Stimulated activated CD8-positive, alpha-beta memory T cell treated with anti-CD3 and anti-CD28 coated beads, Interleukin-4, amount 100 ng/mL, for 48 hours (primary cell): Measurements from ENCODE around the gene ANKRD12.
"Not testable (repeated sequence)": the region's sequence is repeated elsewhere in the genome, so short reads cannot be mapped to it uniquely, and the experiment has no call there.

Source experiments
- DNase-seq: peaks from one replicate; pipeline ENCODE4 v3.0.0-alpha.2; 2020

ANKRD12 gene

GRCh38 chr18:9136315-9137155 is at the start of gene ANKRD12:
Gene ANKRD12, plus strand, starts transcription at chr18:9136781. Its CDS starts 45,652 bp downstream, at chr18:9182433.
- DNase-seq, result peak; percentile 98

GRCh38 chr18:9087144-9087543 is 49.4 kb upstream of the ANKRD12 start:
- DNase-seq, result no peak

- no peak for DNase-seq
These were observed 48.3 kb upstream of the ANKRD12 start for GRCh38 chr18:9088252-9088651.

GRCh38 chr18:9088727-9089126 is 47.9 kb upstream of the ANKRD12 start:
- DNase-seq, result not testable (repeated sequence)

GRCh38 chr18:9090578-9090977 is 46.0 kb upstream of the ANKRD12 start:
- no peak for DNase-seq

- DNase-seq, result peak; percentile 68
These were observed 45.5 kb upstream of the ANKRD12 start for GRCh38 chr18:9091066-9091476.

- no peak for DNase-seq
These were observed 43.9 kb upstream of the ANKRD12 start for GRCh38 chr18:9092665-9093064.

GRCh38 chr18:9093109-9093508 is 43.5 kb upstream of the ANKRD12 start:
- not testable (repeated sequence) for DNase-seq

- peak; percentile 71 for DNase-seq
These were observed 42.0 kb upstream of the ANKRD12 start for GRCh38 chr18:9094307-9095226.

GRCh38 chr18:9095297-9096006 is 41.1 kb upstream of the ANKRD12 start:
- DNase-seq, result peak; percentile 70

GRCh38 chr18:9096007-9096371 is 40.6 kb upstream of the ANKRD12 start:
- DNase-seq, result no peak

GRCh38 chr18:9096685-9097084 is 39.9 kb upstream of the ANKRD12 start:
- no peak for DNase-seq

GRCh38 chr18:9097349-9097748 is 39.2 kb upstream of the ANKRD12 start:
- DNase-seq, result no peak

GRCh38 chr18:9100796-9101195 is 35.8 kb upstream of the ANKRD12 start:
- no peak for DNase-seq

GRCh38 chr18:9101730-9102507 is 34.7 kb upstream of the ANKRD12 start:
- DNase-seq, result no peak

- DNase-seq, result peak; percentile 99
These were observed 33.8 kb upstream of the ANKRD12 start, which contains the start of gene NDUFV2 for GRCh38 chr18:9102508-9103375. Gene NDUFV2, plus strand, starts transcription at chr18:9102699. Its CDS starts 45 bp downstream, at chr18:9102744.

- DNase-seq, result no peak
These were observed 33.2 kb upstream of the ANKRD12 start for GRCh38 chr18:9103376-9103873.

GRCh38 chr18:9104244-9104901 is 32.2 kb upstream of the ANKRD12 start:
- DNase-seq, result no peak

GRCh38 chr18:9105420-9105819 is 31.2 kb upstream of the ANKRD12 start:
- DNase-seq, result no peak

GRCh38 chr18:9106094-9106493 is 30.5 kb upstream of the ANKRD12 start:
- DNase-seq, result no peak
